ENCODE measurements around the gene DHRS11. TPM values are rescaled to one million over a fixed set of nuclear protein-coding genes. Genes with fewer than 3 reads are reported as not detected.
A peak's percentile ranks its signal among the peaks of the same experiment; 100 is the strongest.

Gene DHRS11
- total and polyA plus RNA-seq, 5 experiments from 2014 or later: 3.8 to 9.1 (median 5.5) TPM

- no peaks in the 10 kb centered on the region for H3K9me3 Mint-ChIP-seq
- H3K4me3 Mint-ChIP-seq: peak overlapping the region; percentile 67 to 97 (median 81)
- peak; percentile 30 to 54 for ATAC-seq
- POLR2A ChIA-PET: interaction anchor here (1.1 kb wide), 1 partner anchor 29 kb away, joined by 3 read pairs; no protein-coding TSS in a partner anchor
- peaks cover 10 to 22% (median 13%) of the 10 kb centered on the region in 4 donors for H3K4me1 Mint-ChIP-seq
- peaks cover 36 to 97% (median 60%) of the 10 kb centered on the region in 5 donors for H3K27me3 Mint-ChIP-seq
- H3K36me3 Mint-ChIP-seq: peaks cover 2 to 6% (median 5%) of the 10 kb centered on the region in 3 donors
- H3K27ac Mint-ChIP-seq: peak overlapping the region in 3 of 10 donors; percentile 43 to 74 (median 48)
- no peak for DNase-seq
Observed at GRCh38 chr17:36641877-36642845, 50.5 kb downstream of the DHRS11 start.

- Mint-ChIP-seq H3K27ac (peak overlapping the region in 1 of 10 donors; percentile 48), H3K9me3 (no peaks in the 10 kb centered on the region), H3K27me3 (peaks cover 36 to 90% (median 60%) of the 10 kb centered on the region in 5 donors), H3K4me3 (peak overlapping the region in 8 of 10 donors; percentile 34 to 97 (median 78)), H3K4me1 (peaks cover 10 to 22% (median 13%) of the 10 kb centered on the region in 4 donors), H3K36me3 (peaks cover 2 to 6% (median 5%) of the 10 kb centered on the region in 3 donors)
- POLR2A ChIA-PET: no interaction called here
- ATAC-seq: no peak
- DNase-seq: no peak
Observed at GRCh38 chr17:36643086-36643685, 51.5 kb downstream of the DHRS11 start.

- ATAC-seq (no peak), DNase-seq (no peak)
- POLR2A ChIA-PET: no interaction called here
- H3K4me1 Mint-ChIP-seq: peaks cover 11 to 22% (median 14%) of the 10 kb centered on the region in 4 donors
- no peak overlapping the region for H3K4me3 Mint-ChIP-seq
- H3K9me3 Mint-ChIP-seq: no peaks in the 10 kb centered on the region
- H3K27ac Mint-ChIP-seq: no peak overlapping the region
- H3K36me3 Mint-ChIP-seq: peaks cover 0 to 6% (median under 1%) of the 10 kb centered on the region in 3 donors
- H3K27me3 Mint-ChIP-seq: peaks cover 31 to 68% (median 59%) of the 10 kb centered on the region in 5 donors
Observed at GRCh38 chr17:36645422-36645821, 53.7 kb downstream of the DHRS11 start.

GRCh38 chr17:36647636-36648035, 56.0 kb downstream of the DHRS11 start:
- H3K36me3 Mint-ChIP-seq: peaks cover 0 to 3% (median 0%) of the 10 kb centered on the region in 3 donors
- no peak for DNase-seq
- H3K9me3 Mint-ChIP-seq: no peaks in the 10 kb centered on the region
- POLR2A ChIA-PET: no interaction called here
- H3K4me1 Mint-ChIP-seq: peaks cover 3 to 10% (median 7%) of the 10 kb centered on the region in 4 donors
- peaks cover 26 to 64% (median 50%) of the 10 kb centered on the region in 5 donors for H3K27me3 Mint-ChIP-seq
- no peak overlapping the region for H3K4me3 Mint-ChIP-seq
- H3K27ac Mint-ChIP-seq: no peak overlapping the region
- no peak for ATAC-seq

GRCh38 chr17:36650096-36650775, 58.6 kb downstream of the DHRS11 start:
- H3K4me3 Mint-ChIP-seq: no peak overlapping the region
- no peaks in the 10 kb centered on the region for H3K9me3 Mint-ChIP-seq
- no peak overlapping the region for H3K27ac Mint-ChIP-seq

More at GRCh38 chr17:36650096-36650775, 58.6 kb downstream of the DHRS11 start:
- POLR2A ChIA-PET: no interaction called here
- H3K36me3 Mint-ChIP-seq: no peaks in the 10 kb centered on the region
- peaks cover 0 to 6% (median 0%) of the 10 kb centered on the region in 4 donors for H3K4me1 Mint-ChIP-seq
- ATAC-seq: no peak
- no peak for DNase-seq
- peaks cover 13 to 62% (median 41%) of the 10 kb centered on the region in 5 donors for H3K27me3 Mint-ChIP-seq

Other genes starting within 250 kb of the DHRS11 start
- not detected for gene TBC1D3H, start 203.4 kb upstream of the DHRS11 start, total RNA-seq
- gene TBC1D3H, start 203.4 kb upstream of the DHRS11 start, polyA plus RNA-seq: not detected
- gene ZNHIT3, start 105.2 kb upstream of the DHRS11 start, total RNA-seq: 10 to 100 TPM; 70.0 to 71.6 TPM
- 10 to 100 TPM; 89.1 to 98.8 (median 91.2) TPM for gene ZNHIT3, start 105.2 kb upstream of the DHRS11 start, polyA plus RNA-seq
- 10 to 100 TPM; 73.1 to 74.2 TPM for gene MYO19, start 57.0 kb upstream of the DHRS11 start, total RNA-seq
- gene MYO19, start 57.0 kb upstream of the DHRS11 start, polyA plus RNA-seq: 1 to 10 TPM; 2.3 to 4.6 (median 4.6) TPM
- 10 to 100 TPM in 1 of 2 experiments, 1 to 10 TPM in 1; 9.5 to 11.4 TPM for gene PIGW, start 56.9 kb upstream of the DHRS11 start, total RNA-seq
- gene PIGW, start 56.9 kb upstream of the DHRS11 start, polyA plus RNA-seq: 10 to 100 TPM; 10.2 to 14.9 (median 11.2) TPM
- 100 to 1,000 TPM; 160 to 164 TPM for gene GGNBP2, start 47.0 kb upstream of the DHRS11 start, total RNA-seq
- gene GGNBP2, start 47.0 kb upstream of the DHRS11 start, polyA plus RNA-seq: 100 to 1,000 TPM in 1 of 3 donors, 10 to 100 TPM in 2; 69.1 to 104 (median 76.2) TPM
- gene MRM1, start 9.7 kb downstream of the DHRS11 start, total RNA-seq: 10 to 100 TPM; 12.4 to 12.7 TPM
- 10 to 100 TPM in 1 of 3 donors, 1 to 10 TPM in 2; 3.2 to 11.1 (median 6.8) TPM for gene MRM1, start 9.7 kb downstream of the DHRS11 start, polyA plus RNA-seq